HT-29 (cell line): ENCODE measurements around the gene SPDYE1. TPM values are rescaled to one million over a fixed set of nuclear protein-coding genes. Genes with fewer than 3 reads are reported as not detected.

ENCODE experiments used
- total RNA-seq: library from RNA; depleted of rRNA; stranded (reverse); fragments of >200 nt; shearing (Covaris generic); gene quantifications from 2 replicates; pipeline ENCODE4 v1.2.3, GENCODE V29; 2014; rRNA removed

The SPDYE1 gene
- total RNA-seq, 1 experiment from 2014 or later, result not detected

Other genes starting within 250 kb of the SPDYE1 start
- 0.73 and 2.0 TPM in 2 replicates for gene BLVRA, start 239.2 kb upstream of the SPDYE1 start, total RNA-seq
- gene MRPS24, start 128.4 kb upstream of the SPDYE1 start, total RNA-seq, result 203 and 235 TPM in 2 replicates
- gene URGCP, start 91.3 kb upstream of the SPDYE1 start, total RNA-seq, result 29.3 and 32.9 TPM in 2 replicates
- gene UBE2D4, start 71.5 kb upstream of the SPDYE1 start, total RNA-seq, result 16.8 and 21.0 TPM in 2 replicates
- 184 and 203 TPM in 2 replicates for gene DBNL, start 46.8 kb downstream of the SPDYE1 start, total RNA-seq
- gene PGAM2, start 67.7 kb downstream of the SPDYE1 start, total RNA-seq, result 0.56 TPM in 1 of 2 replicates, not detected in the other
- 20.0 and 22.9 TPM in 2 replicates for gene POLM, start 84.6 kb downstream of the SPDYE1 start, total RNA-seq
- gene AEBP1, start 106.4 kb downstream of the SPDYE1 start, total RNA-seq, result not detected in 2 replicates
- 258 and 277 TPM in 2 replicates for gene POLD2, start 125.7 kb downstream of the SPDYE1 start, total RNA-seq
- not detected in 2 replicates for gene MYL7, start 143.4 kb downstream of the SPDYE1 start, total RNA-seq
- gene GCK, start 191.5 kb downstream of the SPDYE1 start, total RNA-seq, result not detected in 2 replicates
- 127 and 138 TPM in 2 replicates for gene YKT6, start 203.1 kb downstream of the SPDYE1 start, total RNA-seq